ENCODE data around the gene SLC27A2.

DNA sequence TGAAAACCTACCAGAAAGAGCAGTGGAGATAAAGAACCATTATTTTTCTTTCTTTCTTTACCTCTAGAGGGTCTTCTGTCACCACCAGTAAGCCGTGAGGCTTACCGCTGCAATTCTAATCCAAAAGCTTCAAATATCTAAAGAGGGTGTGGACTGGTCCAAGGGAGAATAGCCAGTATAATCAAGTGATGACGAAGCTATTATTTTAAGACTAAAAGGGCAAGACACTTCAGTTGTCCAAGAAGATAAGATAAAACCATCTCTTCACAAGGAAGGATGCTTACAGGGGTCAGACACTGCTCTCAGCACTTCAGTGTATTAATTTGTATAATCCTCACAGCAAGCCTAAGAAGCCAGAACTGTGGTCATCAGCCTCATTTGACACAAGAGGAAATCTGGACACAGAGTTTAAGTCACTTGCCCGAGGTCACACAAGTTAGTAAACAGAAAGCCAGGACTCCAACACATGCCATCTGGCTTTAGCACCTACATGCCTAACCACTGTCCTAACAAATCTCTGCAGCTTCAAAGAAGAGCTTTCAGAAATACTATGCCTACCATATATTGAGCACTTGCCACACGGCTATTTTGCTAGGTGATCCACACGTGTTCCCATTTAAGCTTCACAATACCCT is 68.9 kb downstream of the SLC27A2 start:
- TF ChIP-seq, protein P1, sequence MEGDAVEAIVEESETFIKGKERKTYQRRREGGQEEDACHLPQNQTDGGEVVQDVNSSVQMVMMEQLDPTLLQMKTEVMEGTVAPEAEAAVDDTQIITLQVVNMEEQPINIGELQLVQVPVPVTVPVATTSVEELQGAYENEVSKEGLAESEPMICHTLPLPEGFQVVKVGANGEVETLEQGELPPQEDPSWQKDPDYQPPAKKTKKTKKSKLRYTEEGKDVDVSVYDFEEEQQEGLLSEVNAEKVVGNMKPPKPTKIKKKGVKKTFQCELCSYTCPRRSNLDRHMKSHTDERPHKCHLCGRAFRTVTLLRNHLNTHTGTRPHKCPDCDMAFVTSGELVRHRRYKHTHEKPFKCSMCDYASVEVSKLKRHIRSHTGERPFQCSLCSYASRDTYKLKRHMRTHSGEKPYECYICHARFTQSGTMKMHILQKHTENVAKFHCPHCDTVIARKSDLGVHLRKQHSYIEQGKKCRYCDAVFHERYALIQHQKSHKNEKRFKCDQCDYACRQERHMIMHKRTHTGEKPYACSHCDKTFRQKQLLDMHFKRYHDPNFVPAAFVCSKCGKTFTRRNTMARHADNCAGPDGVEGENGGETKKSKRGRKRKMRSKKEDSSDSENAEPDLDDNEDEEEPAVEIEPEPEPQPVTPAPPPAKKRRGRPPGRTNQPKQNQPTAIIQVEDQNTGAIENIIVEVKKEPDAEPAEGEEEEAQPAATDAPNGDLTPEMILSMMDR (IDR thresholded peaks at IDR 0.05): no peak
- TF ChIP-seq POLR2AphosphoS5 (IDR thresholded peaks at IDR 0.05): no peak
- no peak for TF ChIP-seq POLR2A (IDR thresholded peaks at IDR 0.05)
